Measurements from ENCODE around the gene ACADSB. TPM values are rescaled to one million over a fixed set of nuclear protein-coding genes. Genes with fewer than 3 reads are reported as not detected.

ACADSB gene
- polyA plus RNA-seq, 1 experiment, result 16.1 TPM

- Histone ChIP-seq H3K4me3 (ENCODE audit: low read depth, low read length) (no peak overlapping the region), H3K27ac (ENCODE audit: low read depth, low read length) (no peak overlapping the region), H3K27me3 (ENCODE audit: control insufficient read depth, insufficient read depth, low read length) (no peaks in the 10 kb centered on the region), H3K9me3 (ENCODE audit: control insufficient read depth, insufficient read depth, low read length) (no peaks in the 10 kb centered on the region)
- POLR2A ChIA-PET, result no interaction called here
- peak; percentile 49 for TF ChIP-seq CTCF (IDR thresholded peaks at IDR 0.05; ENCODE audit: low read depth, low read length)
- DNase-seq (ENCODE audit: low read depth, low spot score), result no peak
- CTCF ChIA-PET, result interaction anchor here (0.6 to 3.3 kb wide), 9 partner anchors 8 to 253 kb away, joined by 3 to 17 read pairs (median 4); no protein-coding TSS in a partner anchor
Observed at GRCh38 chr10:123021517-123021916, 12.7 kb downstream of the ACADSB start.

DNA sequence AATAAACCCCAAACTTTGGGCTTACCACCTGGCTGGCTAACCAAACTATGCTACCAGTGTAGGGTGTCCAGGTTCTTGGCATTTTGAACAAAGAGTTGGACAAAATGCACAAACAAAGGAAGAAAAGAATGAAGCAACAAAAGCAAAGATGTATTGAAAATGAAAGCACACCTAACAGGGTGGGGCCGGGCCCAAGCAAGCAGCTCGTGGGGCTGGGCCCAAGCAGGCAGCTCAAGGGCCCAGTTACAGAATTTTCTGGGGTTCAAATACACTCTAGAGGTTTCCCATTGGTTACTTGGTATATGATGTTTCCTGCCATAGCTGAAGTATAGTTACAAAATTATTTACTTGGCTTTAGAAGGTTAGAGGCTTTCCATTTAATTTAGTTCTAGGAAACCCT, 15.7 kb downstream of the ACADSB start:
- no peak overlapping the region for H3K4me3 ChIP-seq (ENCODE audit: low read depth, low read length)
- ChIA-PET POLR2A (no interaction called here), CTCF (no interaction called here)
- DNase-seq (ENCODE audit: low read depth, low spot score), result no peak
- no peaks in the 10 kb centered on the region for H3K9me3 ChIP-seq (ENCODE audit: control insufficient read depth, insufficient read depth, low read length)
- H3K27ac ChIP-seq (ENCODE audit: low read depth, low read length), result no peak overlapping the region
- no peak for TF ChIP-seq CTCF (IDR thresholded peaks at IDR 0.05; ENCODE audit: low read depth, low read length)
- no peaks in the 10 kb centered on the region for H3K27me3 ChIP-seq (ENCODE audit: control insufficient read depth, insufficient read depth, low read length)

GRCh38 chr10:123026302-123026701, 17.5 kb downstream of the ACADSB start:
- Histone ChIP-seq H3K4me3 (ENCODE audit: low read depth, low read length) (no peak overlapping the region), H3K27me3 (ENCODE audit: control insufficient read depth, insufficient read depth, low read length) (no peaks in the 10 kb centered on the region), H3K9me3 (ENCODE audit: control insufficient read depth, insufficient read depth, low read length) (no peaks in the 10 kb centered on the region), H3K27ac (ENCODE audit: low read depth, low read length) (no peak overlapping the region)
- ChIA-PET CTCF (interaction anchor here (0.6 kb wide), 1 partner anchor 16 kb away, joined by 5 read pairs; no protein-coding TSS in a partner anchor), POLR2A (no interaction called here)
- TF ChIP-seq CTCF (IDR thresholded peaks at IDR 0.05; ENCODE audit: low read depth, low read length), result no peak
- DNase-seq (ENCODE audit: low read depth, low spot score), result no peak

- H3K9me3 ChIP-seq (ENCODE audit: control insufficient read depth, insufficient read depth, low read length), result no peaks in the 10 kb centered on the region
- ChIA-PET POLR2A (no interaction called here), CTCF (no interaction called here)
- H3K27me3 ChIP-seq (ENCODE audit: control insufficient read depth, insufficient read depth, low read length), result no peaks in the 10 kb centered on the region
- H3K4me3 ChIP-seq (ENCODE audit: low read depth, low read length), result no peak overlapping the region
- TF ChIP-seq CTCF (IDR thresholded peaks at IDR 0.05; ENCODE audit: low read depth, low read length), result no peak
- no peak overlapping the region for H3K27ac ChIP-seq (ENCODE audit: low read depth, low read length)
- no peak for DNase-seq (ENCODE audit: low read depth, low spot score)
Observed at GRCh38 chr10:123027861-123028260, 19.1 kb downstream of the ACADSB start.

DNA sequence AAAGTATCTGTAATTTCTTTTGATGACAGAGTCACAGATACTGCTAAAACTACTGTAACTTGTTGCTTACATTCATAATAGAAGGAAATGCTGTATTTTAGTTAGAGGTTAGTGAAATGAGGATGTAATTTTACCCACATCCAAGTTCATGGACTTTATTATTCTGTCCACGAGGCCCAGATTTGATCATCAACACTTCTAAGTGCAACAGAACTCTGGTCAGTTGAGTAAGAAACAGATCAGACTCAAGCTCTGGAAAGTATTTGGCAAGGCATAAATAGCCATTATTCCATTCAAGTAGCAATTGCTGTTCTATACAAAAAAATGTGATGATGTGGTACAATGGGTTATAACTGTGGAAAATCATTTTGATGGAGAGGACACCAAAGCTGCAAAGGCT, 22.3 kb downstream of the ACADSB start:
- Histone ChIP-seq H3K4me3 (ENCODE audit: low read depth, low read length) (no peak overlapping the region), H3K9me3 (ENCODE audit: control insufficient read depth, insufficient read depth, low read length) (no peaks in the 10 kb centered on the region), H3K27ac (ENCODE audit: low read depth, low read length) (no peak overlapping the region), H3K27me3 (ENCODE audit: control insufficient read depth, insufficient read depth, low read length) (no peaks in the 10 kb centered on the region)
- DNase-seq (ENCODE audit: low read depth, low spot score), result no peak
- CTCF ChIA-PET, result interaction anchor here (0.9 to 4.1 kb wide), 2 partner anchors 11 kb away, joined by 3 to 21 read pairs; no protein-coding TSS in a partner anchor
- POLR2A ChIA-PET, result no interaction called here
- TF ChIP-seq CTCF (IDR thresholded peaks at IDR 0.05; ENCODE audit: low read depth, low read length), result no peak
